ENCODE data around the gene CPNE5.

GRCh38 chr6:36841756-36842155, 2.5 kb upstream of the CPNE5 start:
- no peak for TF ChIP-seq CTCF (IDR thresholded peaks at IDR 0.05)
- no peak for TF ChIP-seq POLR2A (IDR thresholded peaks at IDR 0.05)

Measured in vagina (tissue), 2 donors.